Choroid plexus epithelial cell (primary cell): ENCODE data around the gene PRKN.

Source experiments
- DNase-seq: peaks from one replicate; pipeline ENCODE4 v3.0.0-alpha.2; 2010; ENCODE audit warnings: low read depth
- H3K4me3 ChIP-seq: 2 replicates; pipeline ENCODE4 v1.5.1; 2011; ENCODE audit warnings: low read depth, mild to moderate bottlenecking, control low read depth, low read length, moderate library complexity
- CTCF ChIP-seq: conservative IDR thresholded peaks from 2 replicates; pipeline ENCODE4 v1.5.1; 2011; ENCODE audit warnings: low read depth, mild to moderate bottlenecking, control low read depth, inconsistent platforms, low read length, moderate library complexity

The PRKN gene

GRCh38 chr6:162713974-162714780, 13.4 kb downstream of the PRKN start:
- DNase-seq: no peak
- no peak for TF ChIP-seq CTCF
- no peak overlapping the region for H3K4me3 ChIP-seq

- H3K4me3 ChIP-seq: no peak overlapping the region
- no peak for TF ChIP-seq CTCF
- no peak for DNase-seq
Observed at GRCh38 chr6:162712694-162713093, 14.9 kb downstream of the PRKN start.

GRCh38 chr6:162711376-162711775, 16.2 kb downstream of the PRKN start:
- no peak for DNase-seq
- H3K4me3 ChIP-seq: no peak overlapping the region
- TF ChIP-seq CTCF: no peak

- DNase-seq: no peak
- H3K4me3 ChIP-seq: no peak overlapping the region
- TF ChIP-seq CTCF: no peak
Observed at GRCh38 chr6:162710936-162711335, 16.6 kb downstream of the PRKN start.

- H3K4me3 ChIP-seq: no peak overlapping the region
- no peak for DNase-seq
- TF ChIP-seq CTCF: no peak
Observed at GRCh38 chr6:162710419-162710818, 17.1 kb downstream of the PRKN start.

GRCh38 chr6:162709431-162709830, 18.1 kb downstream of the PRKN start:
- TF ChIP-seq CTCF: no peak
- no peak for DNase-seq
- H3K4me3 ChIP-seq: no peak overlapping the region

GRCh38 chr6:162708971-162709370, 18.6 kb downstream of the PRKN start:
- no peak for TF ChIP-seq CTCF
- H3K4me3 ChIP-seq: no peak overlapping the region
- DNase-seq: no peak
